Measurements from ENCODE around the gene ARHGDIG. TPM values are rescaled to one million over a fixed set of nuclear protein-coding genes. Genes with fewer than 3 reads are reported as not detected.

The ARHGDIG gene
- polyA plus RNA-seq, 4 donors: 1.9 to 5.6 (median 3.5) TPM

GRCh38 chr16:293043-293775, 12.8 kb downstream of the ARHGDIG start:
- no peak for DNase-seq (ENCODE audit: low read depth in 4 of 4, low spot score in 3 of 4)

GRCh38 chr16:296276-296675, 15.9 kb downstream of the ARHGDIG start:
- DNase-seq (ENCODE audit: low read depth in 4 of 4, low spot score in 3 of 4): no peak

- DNase-seq (ENCODE audit: low read depth in 4 of 4, low spot score in 3 of 4): no peak
Measured at GRCh38 chr16:296806-297510, 16.6 kb downstream of the ARHGDIG start.

GRCh38 chr16:297832-298231, 17.4 kb downstream of the ARHGDIG start:
- DNase-seq (ENCODE audit: low read depth in 4 of 4, low spot score in 3 of 4): no peak

GRCh38 chr16:301235-301634, 20.8 kb downstream of the ARHGDIG start:
- DNase-seq (ENCODE audit: low read depth in 4 of 4, low spot score in 3 of 4): no peak

GRCh38 chr16:301950-302349, 21.6 kb downstream of the ARHGDIG start:
- no peak for DNase-seq (ENCODE audit: low read depth in 4 of 4, low spot score in 3 of 4)

- no peak for DNase-seq (ENCODE audit: low read depth in 4 of 4, low spot score in 3 of 4)
Measured at GRCh38 chr16:303760-304505, 23.5 kb downstream of the ARHGDIG start.

- no peak for DNase-seq (ENCODE audit: low read depth in 4 of 4, low spot score in 3 of 4)
Measured at GRCh38 chr16:305916-306626, 25.7 kb downstream of the ARHGDIG start.

- no peak for DNase-seq (ENCODE audit: low read depth in 4 of 4, low spot score in 3 of 4)
Measured at GRCh38 chr16:306911-307370, 26.6 kb downstream of the ARHGDIG start.

GRCh38 chr16:307691-308312, 27.4 kb downstream of the ARHGDIG start:
- DNase-seq (ENCODE audit: low read depth in 4 of 4, low spot score in 3 of 4): no peak

- no peak for DNase-seq (ENCODE audit: low read depth in 4 of 4, low spot score in 3 of 4)
Measured at GRCh38 chr16:309476-309875, 29.1 kb downstream of the ARHGDIG start.

- no peak for DNase-seq (ENCODE audit: low read depth in 4 of 4, low spot score in 3 of 4)
Measured at GRCh38 chr16:311725-312124, 31.3 kb downstream of the ARHGDIG start.

GRCh38 chr16:314351-314750, 34.0 kb downstream of the ARHGDIG start:
- DNase-seq (ENCODE audit: low read depth in 4 of 4, low spot score in 3 of 4): no peak

GRCh38 chr16:314795-315299, 34.5 kb downstream of the ARHGDIG start:
- DNase-seq (ENCODE audit: low read depth in 4 of 4, low spot score in 3 of 4): no peak

- DNase-seq (ENCODE audit: low read depth in 4 of 4, low spot score in 3 of 4): no peak
Measured at GRCh38 chr16:316741-317464, 36.5 kb downstream of the ARHGDIG start.

GRCh38 chr16:317583-317982, 37.2 kb downstream of the ARHGDIG start:
- DNase-seq (ENCODE audit: low read depth in 4 of 4, low spot score in 3 of 4): no peak

- DNase-seq (ENCODE audit: low read depth in 4 of 4, low spot score in 3 of 4): no peak
Measured at GRCh38 chr16:318628-319027, 38.2 kb downstream of the ARHGDIG start.

- DNase-seq (ENCODE audit: low read depth in 4 of 4, low spot score in 3 of 4): no peak
Measured at GRCh38 chr16:320206-320605, 39.8 kb downstream of the ARHGDIG start.

- DNase-seq (ENCODE audit: low read depth in 4 of 4, low spot score in 3 of 4): no peak
Measured at GRCh38 chr16:321532-321931, 41.1 kb downstream of the ARHGDIG start.

Data from right renal pelvis (tissue), 4 donors.